Pons (tissue), 1 donor: ENCODE data around the gene RAVER1.

Experiments
- DNase-seq: peaks from one replicate; pipeline ENCODE4 v3.0.0-alpha.2; 2016; ENCODE audit warnings: low spot score

RAVER1 gene

GRCh38 chr19:10318807-10319682 lies 14.3 kb downstream of the RAVER1 start:
- DNase-seq, result no peak

DNA sequence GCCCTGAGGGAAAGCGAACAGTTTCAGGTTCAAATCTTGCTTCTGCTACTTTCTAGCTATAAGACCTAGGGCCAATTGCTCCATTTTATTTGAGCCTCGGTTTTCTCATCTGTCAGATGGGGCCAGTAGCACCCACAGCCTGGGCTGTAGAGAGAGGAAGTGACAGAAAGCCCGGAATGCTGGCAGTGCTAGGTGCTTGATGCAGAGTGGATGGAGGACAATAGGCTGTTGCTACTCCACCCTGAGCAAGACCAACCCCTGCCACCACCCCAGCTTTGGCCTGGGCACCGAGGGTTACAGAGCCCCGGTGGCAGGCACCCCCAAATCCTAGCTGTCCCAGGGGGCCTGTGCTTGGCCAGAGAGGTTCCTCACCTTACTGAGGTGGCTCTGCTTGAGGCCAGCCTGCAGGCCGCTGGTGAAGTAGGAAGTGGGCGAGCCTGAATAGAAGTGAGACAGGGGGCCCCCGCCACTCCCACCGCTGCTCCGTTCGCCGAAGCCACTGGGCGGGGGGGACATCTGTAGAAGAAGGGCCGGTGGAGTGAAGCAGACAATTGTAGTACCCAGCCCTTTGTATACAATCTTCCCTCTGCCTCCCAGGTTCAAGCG lies 15.4 kb downstream of the RAVER1 start:
- DNase-seq, result no peak

DNA sequence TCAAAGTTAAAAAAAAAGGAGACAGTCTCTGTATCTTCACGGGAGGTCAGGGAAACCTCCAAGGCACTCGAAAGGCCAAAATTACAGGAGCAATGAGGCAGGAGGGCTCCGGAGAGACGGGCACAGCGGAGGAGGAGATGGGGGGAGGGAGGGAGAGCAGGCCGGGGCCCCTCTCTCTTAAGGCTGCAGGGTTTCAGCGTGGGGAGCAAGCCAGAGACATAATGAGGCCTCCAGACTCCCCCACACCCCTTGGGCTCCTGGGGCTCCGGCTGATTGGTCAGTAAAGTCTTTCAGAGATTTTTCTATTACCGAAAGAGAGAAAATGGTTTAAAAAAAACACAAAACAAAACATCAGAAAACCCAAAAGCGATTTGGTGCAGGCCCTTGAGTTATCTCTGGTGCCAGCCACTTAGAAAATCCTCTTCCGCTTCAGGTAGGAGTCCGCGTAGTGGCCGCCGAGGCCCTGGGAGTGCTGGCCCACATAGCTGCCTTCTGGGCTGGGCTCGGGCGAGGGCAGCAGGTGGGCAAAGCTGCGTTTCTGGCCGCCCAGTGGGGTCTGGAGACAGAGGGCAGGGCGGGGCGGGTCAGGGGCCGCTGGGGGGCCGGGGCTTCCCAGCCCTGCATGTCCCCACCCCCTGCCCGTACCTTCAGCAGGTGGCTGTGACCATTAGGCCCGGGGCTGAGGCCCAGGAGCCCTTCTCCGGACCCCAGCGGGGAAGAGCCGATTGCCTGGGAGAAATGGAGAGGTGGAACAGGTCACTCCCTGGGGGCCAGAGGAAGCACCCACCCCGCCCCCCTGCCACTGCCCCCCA lies 16.1 kb downstream of the RAVER1 start:
- no peak for DNase-seq

- DNase-seq, result no peak
These were observed 16.9 kb downstream of the RAVER1 start for GRCh38 chr19:10316229-10317044.

DNA sequence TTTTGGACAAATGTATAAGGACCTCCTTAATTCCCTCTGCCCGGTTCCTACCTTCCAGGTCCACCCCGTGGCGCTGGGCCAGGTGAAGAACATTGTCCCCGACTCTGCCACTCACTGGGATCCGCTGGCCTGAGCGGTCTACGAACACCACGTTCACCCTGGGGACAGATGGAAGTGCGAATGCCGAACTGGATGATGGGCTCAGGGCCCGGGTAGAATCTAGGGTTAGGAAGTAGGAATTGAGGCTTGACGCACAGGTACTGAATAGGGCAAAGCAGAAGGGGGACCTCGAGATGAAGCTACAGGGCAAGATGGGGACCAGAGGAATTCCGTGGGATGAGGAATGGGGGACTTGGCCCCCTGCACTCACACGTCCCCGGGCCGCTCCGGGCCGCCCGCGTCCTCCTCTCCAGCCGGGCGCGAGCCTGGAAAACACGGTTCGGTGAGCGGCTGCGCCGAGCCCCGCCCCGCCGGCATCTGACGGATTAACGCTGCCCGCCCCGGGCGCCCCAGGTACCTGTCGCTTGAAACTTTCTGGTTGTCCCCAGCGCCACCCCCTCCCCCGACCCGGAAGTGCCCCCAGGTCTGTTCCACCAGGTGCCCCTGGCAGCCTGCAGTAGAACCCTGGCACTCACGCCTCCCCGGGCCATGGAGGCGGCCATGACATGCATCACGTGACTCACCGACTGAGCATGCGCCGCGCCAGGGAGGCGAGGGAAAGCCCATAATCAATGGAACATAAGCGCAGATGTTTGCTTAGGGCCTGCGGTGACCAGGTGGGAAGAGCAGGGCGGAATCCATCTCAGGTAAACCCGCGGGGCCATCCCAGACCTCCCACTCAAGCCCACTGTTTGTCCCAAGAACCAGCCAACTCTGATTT lies 17.8 kb downstream of the RAVER1 start, which contains the start of gene FDX2:
FDX2 (minus strand) TSS at position 681 of the 880 bp plus-strand sequence; CDS start at position 662, 19 bp downstream.
- peak; percentile 75 for DNase-seq

DNA sequence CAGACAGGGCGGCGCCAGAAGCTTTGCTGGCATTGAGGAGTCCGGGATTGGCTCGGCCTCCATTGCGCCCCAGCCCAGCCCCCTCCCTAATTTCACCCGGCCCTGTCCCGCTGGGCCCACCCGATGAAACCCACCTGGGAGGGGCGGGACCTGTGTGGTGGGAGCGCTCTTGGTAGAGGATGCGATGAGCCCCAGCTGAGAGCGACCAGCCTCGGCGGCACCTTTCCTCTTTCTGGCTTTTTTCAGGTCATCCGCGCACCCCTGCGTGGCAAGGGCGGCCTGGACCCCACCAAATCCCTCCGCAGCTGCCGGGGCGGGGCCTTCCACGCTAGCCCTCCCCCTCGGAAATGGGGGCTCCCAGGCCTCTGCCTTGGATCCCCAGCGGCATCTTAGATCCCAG lies 23.9 kb downstream of the RAVER1 start, which contains the start of gene ZGLP1:
ZGLP1 (minus strand) TSS at position 393 of the 400 bp plus-strand sequence.
- no peak for DNase-seq

DNA sequence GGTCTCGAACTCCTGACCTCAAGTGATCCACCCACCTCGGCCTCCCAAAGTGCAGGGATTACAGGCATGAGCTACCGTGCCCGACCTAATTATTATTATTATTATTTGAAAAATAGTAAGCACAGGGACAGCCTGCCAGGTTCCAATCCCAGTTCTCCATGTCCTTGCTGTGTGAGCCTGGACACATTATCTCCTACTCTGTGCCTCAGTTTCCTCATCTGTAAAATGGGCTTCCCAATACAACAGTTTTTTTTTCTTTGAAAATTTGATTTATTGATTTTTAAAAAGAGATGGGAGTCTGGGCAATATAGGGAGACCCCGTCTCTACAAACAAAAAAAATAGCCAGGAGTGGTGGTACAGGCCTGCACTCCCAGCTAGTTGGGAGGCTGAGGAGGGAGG lies 27.0 kb downstream of the RAVER1 start:
- DNase-seq, result no peak

DNA sequence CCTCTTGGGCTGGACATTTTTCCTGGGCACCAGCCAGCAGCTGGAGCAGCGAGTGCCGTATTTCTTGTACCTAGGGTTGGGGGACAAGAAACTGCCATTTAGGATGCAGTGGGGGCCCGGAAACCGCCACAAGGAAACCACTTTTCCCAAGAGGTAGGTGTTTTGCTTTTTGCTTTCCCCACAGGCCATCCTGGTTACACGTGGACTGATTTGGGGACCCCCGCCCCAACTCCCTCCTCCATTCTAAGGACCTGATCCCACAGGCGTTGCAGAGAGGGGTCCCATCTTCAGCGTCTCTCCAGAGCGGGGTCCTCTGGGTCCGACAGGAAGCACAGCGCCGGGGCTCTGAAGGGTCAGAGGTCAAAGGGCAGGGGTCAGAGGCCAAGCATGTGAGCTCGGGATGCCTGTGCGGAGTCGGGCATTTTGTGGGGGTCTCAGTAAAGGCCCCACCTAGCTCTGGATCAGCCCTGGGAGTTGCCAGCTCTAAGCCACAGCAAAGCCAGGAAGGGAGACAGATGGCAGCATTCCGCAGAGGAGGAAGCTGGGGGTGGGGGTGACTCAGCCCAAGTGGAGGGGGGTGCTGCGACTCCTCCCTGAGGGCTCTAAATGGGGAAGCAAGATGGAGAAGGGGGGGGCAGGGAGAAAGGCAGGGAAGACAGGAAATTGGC lies 28.1 kb downstream of the RAVER1 start:
- peak; percentile 37 for DNase-seq

DNA sequence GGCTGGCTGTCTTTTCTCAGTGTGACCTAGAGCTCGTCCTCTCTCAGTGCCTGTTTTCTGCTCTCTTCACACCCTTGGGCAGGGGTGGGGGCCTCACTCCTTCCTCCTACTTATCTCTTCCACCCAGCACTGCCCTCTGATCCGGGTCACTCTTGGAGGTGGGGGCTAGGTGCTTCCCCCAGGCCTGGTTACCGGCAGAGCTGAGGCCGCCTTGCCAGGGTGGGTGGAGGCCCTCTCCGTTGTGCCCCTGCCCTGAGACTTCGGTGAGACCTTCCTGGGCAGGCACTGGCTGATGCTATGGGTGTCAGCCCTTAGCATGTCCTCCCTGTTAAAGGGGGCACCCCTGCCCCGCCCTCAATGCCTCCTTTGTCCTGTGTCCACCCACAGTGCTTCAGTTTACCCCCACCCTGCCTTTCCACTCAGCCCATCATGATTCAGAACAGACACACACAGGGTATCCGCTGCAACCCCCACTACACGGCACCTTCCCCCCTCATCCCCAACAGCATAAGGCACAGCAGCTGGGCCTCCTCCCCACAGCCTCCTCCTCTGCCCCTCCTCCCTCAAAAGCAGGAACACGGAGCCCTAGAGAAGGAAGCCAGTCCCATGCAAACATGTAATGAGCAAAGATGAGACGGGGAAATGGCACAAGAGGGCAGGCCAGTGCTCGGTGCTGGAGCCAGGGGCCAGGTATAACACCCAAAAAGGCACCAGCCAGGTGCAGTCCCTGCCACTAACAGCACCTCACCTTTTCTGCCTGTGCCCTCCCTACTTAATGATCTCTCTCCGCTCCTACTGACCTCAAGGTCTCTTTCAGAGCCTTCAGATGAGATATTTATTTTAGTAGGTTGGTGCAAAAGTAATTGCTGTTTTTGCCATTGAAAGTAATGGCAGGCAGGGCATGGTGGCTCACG lies 33.5 kb downstream of the RAVER1 start:
- no peak for DNase-seq

DNA sequence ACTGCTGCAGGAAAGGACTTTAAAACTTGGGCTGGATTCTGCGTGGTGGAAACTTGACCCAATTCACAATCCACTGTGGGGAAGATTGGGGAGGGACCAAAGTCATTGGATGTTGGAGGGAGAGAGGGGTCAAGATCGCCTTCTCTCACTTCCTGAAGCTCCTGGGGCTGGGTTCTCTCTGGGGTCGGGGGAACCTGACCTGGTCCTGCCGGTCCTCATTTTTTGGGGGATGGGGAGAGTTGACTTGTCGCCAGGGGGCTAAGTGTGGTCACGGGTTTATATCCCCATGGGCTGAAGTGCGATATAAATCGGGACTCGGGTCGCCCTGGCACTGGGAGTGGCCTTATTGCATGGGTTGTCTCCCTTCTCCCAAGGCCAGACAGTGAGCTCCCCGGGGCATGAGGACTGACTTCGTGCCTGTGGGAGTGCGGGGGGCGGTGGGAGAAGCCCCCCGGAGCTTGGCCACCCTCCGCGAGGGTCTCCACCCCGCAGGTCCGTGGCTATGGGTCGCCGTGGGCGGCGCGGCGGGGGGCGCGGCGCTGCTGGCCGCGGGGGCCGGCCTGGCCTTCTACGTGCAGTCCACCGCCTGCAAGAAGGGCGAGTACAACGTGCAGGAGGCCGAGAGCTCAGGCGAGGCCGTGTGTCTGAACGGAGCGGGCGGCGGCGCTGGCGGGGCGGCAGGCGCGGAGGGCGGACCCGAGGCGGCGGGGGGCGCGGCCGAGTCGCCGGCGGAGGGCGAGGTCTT lies 37.3 kb downstream of the RAVER1 start:
- DNase-seq, result no peak

- no peak for DNase-seq
These were observed 38.0 kb downstream of the RAVER1 start for GRCh38 chr19:10295305-10295846.

- no peak for DNase-seq
These were observed 39.0 kb downstream of the RAVER1 start for GRCh38 chr19:10294368-10294697.

DNA sequence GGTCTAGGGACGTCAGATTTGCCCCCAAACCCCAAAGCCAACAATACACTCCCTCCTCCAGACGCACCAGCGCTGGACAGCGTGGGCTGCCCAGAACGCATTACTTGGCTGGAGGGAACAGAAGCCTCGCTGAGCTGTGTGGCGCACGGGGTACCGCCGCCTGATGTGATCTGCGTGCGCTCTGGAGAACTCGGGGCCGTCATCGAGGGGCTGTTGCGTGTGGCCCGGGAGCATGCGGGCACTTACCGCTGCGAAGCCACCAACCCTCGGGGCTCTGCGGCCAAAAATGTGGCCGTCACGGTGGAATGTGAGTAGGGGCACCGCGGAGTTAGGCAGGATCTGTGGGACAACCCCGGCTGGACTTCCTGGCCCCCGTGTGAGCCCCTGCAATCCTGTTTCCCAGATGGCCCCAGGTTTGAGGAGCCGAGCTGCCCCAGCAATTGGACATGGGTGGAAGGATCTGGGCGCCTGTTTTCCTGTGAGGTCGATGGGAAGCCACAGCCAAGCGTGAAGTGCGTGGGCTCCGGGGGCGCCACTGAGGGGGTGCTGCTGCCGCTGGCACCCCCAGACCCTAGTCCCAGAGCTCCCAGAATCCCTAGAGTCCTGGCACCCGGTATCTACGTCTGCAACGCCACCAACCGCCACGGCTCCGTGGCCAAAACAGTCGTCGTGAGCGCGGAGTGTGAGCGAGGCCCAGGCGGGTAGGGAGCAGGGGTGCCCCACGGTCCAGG lies 39.5 kb downstream of the RAVER1 start:
- no peak for DNase-seq

GRCh38 chr19:10292789-10293636 lies 40.3 kb downstream of the RAVER1 start:
- no peak for DNase-seq

DNA sequence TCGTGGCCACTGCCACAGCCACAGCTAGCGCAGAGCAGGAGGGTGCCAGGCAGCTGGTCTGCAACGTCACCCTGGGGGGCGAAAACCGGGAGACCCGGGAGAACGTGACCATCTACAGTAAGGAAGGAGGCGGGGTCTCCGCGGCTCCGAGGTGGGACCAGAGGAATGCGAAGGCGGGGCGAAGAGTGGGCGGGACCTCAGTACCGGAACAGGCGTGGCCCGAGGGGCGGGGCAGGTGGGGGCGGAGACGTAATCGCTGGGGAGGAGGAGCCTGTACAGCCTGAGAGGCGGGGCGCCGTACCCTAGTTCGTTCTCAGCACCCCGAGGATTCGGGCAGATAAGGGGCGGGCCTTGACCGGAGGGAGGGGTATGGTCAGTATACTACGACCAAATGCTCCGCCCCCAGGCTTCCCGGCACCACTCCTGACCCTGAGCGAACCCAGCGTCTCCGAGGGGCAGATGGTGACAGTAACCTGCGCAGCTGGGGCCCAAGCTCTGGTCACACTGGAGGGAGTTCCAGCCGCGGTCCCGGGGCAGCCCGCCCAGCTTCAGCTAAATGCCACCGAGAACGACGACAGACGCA lies 41.0 kb downstream of the RAVER1 start:
- DNase-seq, result no peak
